Measurements from ENCODE around the gene TMEM52. TPM values are rescaled to one million over a fixed set of nuclear protein-coding genes. Genes with fewer than 3 reads are reported as not detected.
A peak's percentile ranks its signal among the peaks of the same experiment; 100 is the strongest.

TMEM52 gene
- total and polyA plus RNA-seq, 9 of the 15 experiments (the other 6 are each of a cell fraction or from before 2014, with no cell fraction given) = 0.37 to 22.5 (median 6.8) TPM

DNA sequence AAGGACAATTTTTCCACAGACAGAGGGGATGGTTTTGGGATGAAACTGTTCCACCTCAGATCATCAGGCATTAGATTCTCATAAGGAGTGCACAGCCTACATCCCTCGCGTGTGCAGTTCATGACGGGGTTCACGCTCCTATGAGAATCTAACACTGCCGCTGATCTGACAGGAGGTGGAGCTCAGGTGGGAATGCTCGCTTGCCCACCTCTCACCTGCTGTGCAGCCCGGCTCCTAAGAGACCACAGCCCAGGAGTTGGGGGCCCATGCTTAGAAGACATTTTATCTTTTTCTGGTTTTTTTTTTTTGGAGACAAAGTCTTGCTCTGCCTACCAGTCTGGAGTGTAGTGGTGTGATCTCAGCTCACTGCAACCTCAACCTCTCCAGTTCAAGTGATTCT is 44.2 kb downstream of the TMEM52 start:
- H2AFZ ChIP-seq (ENCODE audit: low read depth, low read length) = no peak overlapping the region
- peaks cover 5 to 15% of the 10 kb centered on the region in 2 experiments; a peak in 3 of 5 replicates for H3K4me1 ChIP-seq (replicated peaks in 1 of 2; ENCODE audit: control insufficient read depth in 2 of 2, insufficient read depth in 2 of 2, low read length in 2 of 2)
- H3K79me2 ChIP-seq (ENCODE audit: control insufficient read depth, insufficient read depth, low read length) = peaks cover 96% of the 10 kb centered on the region
- H3K4me2 ChIP-seq (ENCODE audit: insufficient read depth, low read length) = no peak overlapping the region
- H3K9ac ChIP-seq (ENCODE audit: insufficient read depth in 1 of 2, low read depth in 2 of 2, low read length in 2 of 2) = no peak overlapping the region
- no peak for ATAC-seq
- H3K9me3 ChIP-seq (replicated peaks; ENCODE audit: control insufficient read depth, insufficient read depth, low read depth, low read length) = no peaks in the 10 kb centered on the region
- POLR2A ChIA-PET = interaction anchor here (0.9 to 1.3 kb wide), 3 partner anchors 8 to 13 kb away, joined by 3 to 5 read pairs (median 4); no protein-coding TSS in a partner anchor
- peaks cover 19% of the 10 kb centered on the region for H3K9me1 ChIP-seq (ENCODE audit: control insufficient read depth, insufficient read depth, low read length)
- no peak for TF ChIP-seq SRF (CRISPR knock-in tag; IDR thresholded peaks at IDR 0.05)
- no peak for TF ChIP-seq PHB2 (IDR thresholded peaks at IDR 0.05; ENCODE audit: low read depth)
- H3K4me3 ChIP-seq = no peak overlapping the region
- CTCF ChIA-PET (ENCODE audit: low intra/inter-chr PET ratio) = no interaction called here
- no peak for FAIRE-seq
- in situ Hi-C loops (cut with MboI) (no loop called here), intact Hi-C loops (cut with micrococcal nuclease) (no loop called here)
- H3K36me3 ChIP-seq (ENCODE audit: control insufficient read depth, insufficient read depth, low read length) = peaks cover 64% of the 10 kb centered on the region
- DNase-seq (ENCODE audit: extremely low read depth in 1 of 4, low spot score in 3 of 4) = no peak
- no peak overlapping the region for H3K27ac ChIP-seq (ENCODE audit: extremely low read depth, low read depth, low read length)
- WGBS (ENCODE audit: insufficient coverage, low coverage, missing lambda C conversion rate) = 91% methylated on average over 7 of the region's 7 CpGs
- no TSS peak for BruUV-seq (replicated peaks)
- peaks cover 49% of the 10 kb centered on the region for H4K20me1 ChIP-seq (replicated peaks; ENCODE audit: control insufficient read depth, insufficient read depth, low read length)
- H3K27me3 ChIP-seq (ENCODE audit: control insufficient read depth in 2 of 2, insufficient read depth in 2 of 2, low read length in 2 of 2) = no peaks in the 10 kb centered on the region

DNA sequence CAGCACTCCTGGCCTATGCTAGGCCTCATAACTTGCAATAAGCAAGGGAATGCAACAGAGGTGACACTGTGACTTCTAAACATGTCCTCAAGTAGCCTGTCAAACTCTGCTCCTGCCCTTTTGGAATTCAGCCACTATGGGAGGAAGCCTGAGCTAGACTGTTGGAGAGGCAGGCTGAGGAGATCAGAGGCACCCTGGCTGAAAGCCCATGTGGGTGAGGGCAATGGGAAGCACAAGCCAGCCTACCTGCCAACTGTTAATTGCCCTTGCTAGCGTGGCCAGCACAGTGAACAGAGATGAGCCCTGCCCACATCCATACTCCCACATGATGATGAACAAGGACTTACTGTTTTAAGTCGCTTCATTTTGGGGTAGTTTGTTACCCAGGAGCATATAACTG is 45.9 kb downstream of the TMEM52 start:
- Histone ChIP-seq H3K27ac (ENCODE audit: extremely low read depth, low read depth, low read length) (no peak overlapping the region), H3K4me2 (ENCODE audit: insufficient read depth, low read length) (no peak overlapping the region), H3K79me2 (ENCODE audit: control insufficient read depth, insufficient read depth, low read length) (peaks cover 94% of the 10 kb centered on the region), H3K36me3 (ENCODE audit: control insufficient read depth, insufficient read depth, low read length) (peaks cover 49% of the 10 kb centered on the region), H4K20me1 (replicated peaks; ENCODE audit: control insufficient read depth, insufficient read depth, low read length) (peaks cover 37% of the 10 kb centered on the region), H3K9me1 (ENCODE audit: control insufficient read depth, insufficient read depth, low read length) (peaks cover 10% of the 10 kb centered on the region), H3K9ac (ENCODE audit: insufficient read depth in 1 of 2, low read depth in 2 of 2, low read length in 2 of 2) (peak overlapping the region in 1 of 2 experiments; percentile 64; a peak in 1 of 4 replicates), H2AFZ (ENCODE audit: low read depth, low read length) (no peak overlapping the region), H3K9me3 (replicated peaks; ENCODE audit: control insufficient read depth, insufficient read depth, low read depth, low read length) (no peaks in the 10 kb centered on the region), H3K27me3 (ENCODE audit: control insufficient read depth in 2 of 2, insufficient read depth in 2 of 2, low read length in 2 of 2) (no peaks in the 10 kb centered on the region), H3K4me1 (replicated peaks in 1 of 2; ENCODE audit: control insufficient read depth in 2 of 2, insufficient read depth in 2 of 2, low read length in 2 of 2) (peaks cover 5 to 12% of the 10 kb centered on the region in 2 experiments), H3K4me3 (no peak overlapping the region)
- no TSS peak for BruUV-seq (replicated peaks)
- FAIRE-seq = no peak
- intact Hi-C loops (cut with micrococcal nuclease) = no loop called here
- in situ Hi-C loops (cut with MboI) = no loop called here
- CTCF ChIA-PET (ENCODE audit: low intra/inter-chr PET ratio) = no interaction called here
- DNase-seq (ENCODE audit: extremely low read depth in 1 of 4, low spot score in 3 of 4) = peak in 1 of 4 experiments; percentile 5
- POLR2A ChIA-PET = interaction anchor here (1.5 kb wide), 1 partner anchor 13 kb away, joined by 4 read pairs; no protein-coding TSS in a partner anchor
- no peak for ATAC-seq
- TF ChIP-seq POLR2AphosphoS5 (IDR thresholded peaks at IDR 0.05; ENCODE audit: control insufficient read depth, insufficient read depth, low read depth, low read length) (0 out of 2 replicates have a peak, but pooled peaks have one; percentile 2), ZBTB7A (IDR thresholded peaks at IDR 0.05; ENCODE audit: borderline replicate concordance, control insufficient read depth, low read depth, low read length) (no peak)
- 89% methylated on average over 2 of the region's 2 CpGs for WGBS (ENCODE audit: insufficient coverage, low coverage, missing lambda C conversion rate)

All from K562 (cell line).